SK-N-SH (cell line): Measurements from ENCODE around the gene TMC1. TPM values are rescaled to one million over a fixed set of nuclear protein-coding genes. Genes with fewer than 3 reads are reported as not detected.

Experiments used
- CTCF ChIA-PET: fragments of 300-600, 350-600 bp; formaldehyde crosslinking; extraction: SDS; loops from one replicate; lab custom pipeline; 2021; lab: Yijun Ruan, JAX
- POLR2A ChIA-PET: fragments of 350-600 bp; sonication (Branson Sonifier 250); formaldehyde crosslinking; extraction: SDS; loops from one replicate; lab custom pipeline; 2020; ENCODE audit warnings: antibody characterized with exemption, inconsistent platforms; lab: Yijun Ruan, JAX
- DNase-seq: peaks from one replicate; pipeline ENCODE4 v3.0.0; 2012
- H2AFZ ChIP-seq: fragments of 200-600 bp; sonication (generic); 2 replicates; pipeline ENCODE4 v1.8.1; 2016; ENCODE audit warnings: antibody characterized with exemption, mild to moderate bottlenecking, low read depth
- H3F3A ChIP-seq: fragments of 200-600 bp; sonication (generic); replicated peaks from 2 replicates; pipeline ENCODE3; 2016; ENCODE audit warnings: antibody characterized with exemption, mild to moderate bottlenecking; ENCODE audit not compliant: insufficient read depth
- H3K27ac ChIP-seq, 2 experiments: fragments of 200-500 bp in 1 of 2; fragments of 200-600 bp in 1 of 2; sonication (Bioruptor generic) in 1 of 2; sonication (generic), shearing (Covaris generic) in 1 of 2; 2 replicates each; pipeline versions ENCODE4 v1.5.1 to v1.6.1; 2014 to 2016; ENCODE audit warnings: low read depth in 2 of 2, inconsistent platforms in 1 of 2, low read length in 1 of 2, mild to moderate bottlenecking in 1 of 2, mixed read lengths in 1 of 2
- H3K27me3 ChIP-seq: fragments of 200-600 bp; sonication (generic), shearing (Covaris generic); 2 replicates; pipeline ENCODE4 v1.6.1; 2016; ENCODE audit warnings: mixed run types; ENCODE audit not compliant: insufficient read depth
- H3K36me3 ChIP-seq, 2 experiments: fragments of 200-500 bp in 1 of 2; fragments of 200-600 bp in 1 of 2; sonication (Bioruptor generic) in 1 of 2; sonication (generic) in 1 of 2; replicated peaks in 1 of 2; 2 replicates each; pipeline versions ENCODE3 to v1.5.1; 2014 to 2016; ENCODE audit warnings: low read length in 1 of 2, mild to moderate bottlenecking in 1 of 2; ENCODE audit not compliant: insufficient read depth in 2 of 2, control insufficient read depth in 1 of 2
- H3K4me1 ChIP-seq, 2 experiments: fragments of 200-500 bp in 1 of 2; fragments of 200-600 bp in 1 of 2; sonication (Bioruptor generic) in 1 of 2; sonication (generic), shearing (Covaris generic) in 1 of 2; 2 replicates each; pipeline versions ENCODE4 v1.5.1 to v1.6.1; 2014 to 2016; ENCODE audit warnings: low read depth in 1 of 2, low read length in 1 of 2, mixed run types in 1 of 2; ENCODE audit not compliant: insufficient read depth in 2 of 2, control insufficient read depth in 1 of 2
- H3K4me2 ChIP-seq: fragments of 200-600 bp; sonication (generic), shearing (Covaris generic); 2 replicates; pipeline ENCODE4 v1.6.1; 2017; ENCODE audit warnings: mixed run types
- H3K4me3 ChIP-seq, 2 experiments: fragments of 200-500 bp in 1 of 2; fragments of 200-600 bp in 1 of 2; sonication (Bioruptor generic) in 1 of 2; sonication (generic), shearing (Covaris generic) in 1 of 2; 2 replicates each; pipeline versions ENCODE4 v1.5.1 to v1.8.1; 2014 to 2016; ENCODE audit warnings: low read depth in 2 of 2, inconsistent platforms in 1 of 2, low read length in 1 of 2, mild to moderate bottlenecking in 1 of 2, mixed read lengths in 1 of 2, moderate library complexity in 1 of 2
- H3K79me2 ChIP-seq: fragments of 200-600 bp; sonication (generic); 2 replicates; pipeline ENCODE4 v1.8.1; 2017; ENCODE audit warnings: mild to moderate bottlenecking; ENCODE audit not compliant: insufficient read depth
- H3K9ac ChIP-seq: fragments of 200-600 bp; sonication (generic); 2 replicates; pipeline ENCODE4 v1.6.1; 2017; ENCODE audit warnings: mixed run types
- H3K9me2 ChIP-seq: fragments of 200-600 bp; sonication (generic); 2 replicates; pipeline ENCODE4 v1.6.1; 2017; ENCODE audit warnings: mixed run types
- H3K9me3 ChIP-seq: fragments of 200-600 bp; sonication (generic); 2 replicates; pipeline ENCODE4 v1.6.1; 2017; ENCODE audit warnings: mixed run types, mild to moderate bottlenecking, moderate library complexity
- H4K20me1 ChIP-seq: fragments of 200-600 bp; sonication (generic); 2 replicates; pipeline ENCODE4 v1.6.1; 2017; ENCODE audit warnings: mild to moderate bottlenecking, mixed run types; ENCODE audit not compliant: insufficient read depth
- CHD2 ChIP-seq: fragments of 150-350 bp; IDR thresholded peaks from 2 replicates; pipeline ENCODE4 v1.6.1; 2018; ENCODE audit warnings: low read length; ENCODE audit not compliant: partially characterized antibody
- ELF1 ChIP-seq: IDR thresholded peaks from 2 replicates; pipeline ENCODE4 v1.4.0; 2012
- EP300 ChIP-seq, 2 experiments: IDR thresholded peaks; 2 replicates each; pipeline versions ENCODE4 v1.4.0 to v1.6.1; 2012; ENCODE audit warnings: borderline replicate concordance in 1 of 2, low read depth in 1 of 2, low read length in 1 of 2
- EZH2phosphoT487 ChIP-seq: fragments of 200-600 bp; sonication (generic); IDR thresholded peaks from 2 replicates; pipeline ENCODE4 v1.6.1; 2017; ENCODE audit warnings: low read depth, mixed run types, mild to moderate bottlenecking, antibody characterized with exemption, moderate library complexity, borderline replicate concordance
- FOSL2 ChIP-seq: IDR thresholded peaks from 2 replicates; pipeline ENCODE4 v1.4.0; 2012; ENCODE audit warnings: low read depth, mild to moderate bottlenecking, moderate library complexity, borderline replicate concordance
- FOXJ3 ChIP-seq: sonication (generic); formaldehyde crosslinking; IDR thresholded peaks from 2 replicates; pipeline ENCODE4 v1.5.1; 2020; ENCODE audit warnings: mild to moderate bottlenecking, missing genetic modification reagents
- FOXM1 ChIP-seq: IDR thresholded peaks from 2 replicates; pipeline ENCODE4 v1.4.0; 2012; ENCODE audit warnings: low read depth, mild to moderate bottlenecking
- JUND ChIP-seq: IDR thresholded peaks from 2 replicates; pipeline ENCODE4 v1.4.0; 2012
- MEF2A ChIP-seq: IDR thresholded peaks from 2 replicates; pipeline ENCODE4 v1.4.0; 2012; ENCODE audit warnings: low read depth, borderline replicate concordance
- MXI1 ChIP-seq: IDR thresholded peaks from 2 replicates; pipeline ENCODE4 v1.6.1; 2012; ENCODE audit warnings: mild to moderate bottlenecking, low read depth, low read length, improper control_type of control experiment
- NFIC ChIP-seq: IDR thresholded peaks from 2 replicates; pipeline ENCODE4 v1.4.0; 2012; ENCODE audit warnings: borderline replicate concordance
- NRF1 ChIP-seq: IDR thresholded peaks from 2 replicates; pipeline ENCODE4 v1.6.1; 2012; ENCODE audit warnings: low read depth, mild to moderate bottlenecking, low read length
- POLR2AphosphoS5 ChIP-seq: IDR thresholded peaks from 2 replicates; pipeline ENCODE4 v1.6.1; 2012; ENCODE audit warnings: low read depth, low read length
- RCOR1 ChIP-seq: fragments of 150-350 bp; IDR thresholded peaks from 2 replicates; pipeline ENCODE4 v1.6.1; 2017; ENCODE audit warnings: antibody characterized with exemption, low read length
- RXRA ChIP-seq: IDR thresholded peaks from 2 replicates; pipeline ENCODE4 v1.4.0; 2012; ENCODE audit warnings: low read depth, mild to moderate bottlenecking, borderline replicate concordance
- SMC3 ChIP-seq: IDR thresholded peaks from 2 replicates; pipeline ENCODE4 v1.6.1; 2012; ENCODE audit warnings: low read depth, low read length, improper control_type of control experiment
- TAF1 ChIP-seq: IDR thresholded peaks from 2 replicates; pipeline ENCODE4 v1.6.1; 2012; ENCODE audit warnings: low read depth, mild to moderate bottlenecking, low read length, moderate library complexity, borderline replicate concordance
- TCF12 ChIP-seq: IDR thresholded peaks from 2 replicates; pipeline ENCODE4 v1.4.0; 2012
- YY1 ChIP-seq: IDR thresholded peaks from 2 replicates; pipeline ENCODE4 v1.4.0; 2012; ENCODE audit warnings: low read depth, mild to moderate bottlenecking
- WGBS: methylation state at CpG from one replicate; pipeline ENCODE4 v1.1.6; 2017; ENCODE audit warnings: low lambda C conversion rate; 5-methylcytosine and 5-hydroxymethylcytosine counted together
- polyA plus RNA-seq, 3 experiments: library from polyadenylated mRNA; depleted of rRNA; stranded (reverse); fragments of >200 nt; gene quantifications; 2 replicates each; pipeline ENCODE4 v1.2.3, GENCODE V29; 2012
- TF ChIP-seq, protein P1 (sequence below): fragments of 150-350 bp; IDR thresholded peaks from 2 replicates; pipeline ENCODE4 v1.6.1; 2016; ENCODE audit warnings: mild to moderate bottlenecking, low read depth, low read length
- TF ChIP-seq, protein P2 (sequence below): fragments of 200-600 bp; sonication (generic); IDR thresholded peaks from 2 replicates; pipeline ENCODE4 v1.6.1; 2017; ENCODE audit warnings: antibody characterized with exemption, mild to moderate bottlenecking, moderate library complexity
- TF ChIP-seq, protein P3 (sequence below): IDR thresholded peaks from 2 replicates; pipeline ENCODE4 v1.4.0; 2012; ENCODE audit warnings: low read depth, borderline replicate concordance

The TMC1 gene
- polyA plus RNA-seq, 1 of the 3 experiments (the other 2 are of a cell fraction): not detected

DNA sequence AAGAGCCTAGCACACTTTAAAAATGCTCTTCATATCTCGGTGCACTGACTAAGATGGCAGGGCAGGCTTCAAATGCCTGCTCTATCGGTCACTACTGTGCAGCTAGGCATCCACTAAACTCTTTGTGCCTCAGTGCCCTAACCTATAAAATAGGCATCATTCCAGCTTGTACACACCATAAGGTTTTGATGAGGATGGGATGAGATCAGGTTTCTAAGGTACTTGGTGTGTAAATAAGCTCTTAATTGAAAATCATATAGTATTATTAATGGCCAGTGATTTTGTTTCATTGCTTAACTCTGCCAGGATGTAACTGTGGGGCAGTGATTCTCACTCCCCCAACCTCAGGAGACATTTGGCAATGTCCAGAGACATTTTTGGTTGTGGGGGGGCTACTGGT lies 352.9 kb downstream of the TMC1 start:
- Histone ChIP-seq H3F3A (no peaks in the 10 kb centered on the region), H3K27me3 (peaks cover 15% of the 10 kb centered on the region; the same call in 1 of the 2 replicates), H3K9me3 (no peaks in the 10 kb centered on the region), H3K36me3 (no peaks in the 10 kb centered on the region), H3K4me3 (no peak overlapping the region), H3K27ac (no peak overlapping the region), H3K9me2 (no peaks in the 10 kb centered on the region), H3K79me2 (no peaks in the 10 kb centered on the region), H2AFZ (no peak overlapping the region), H4K20me1 (no peaks in the 10 kb centered on the region), H3K4me1 (no peaks in the 10 kb centered on the region), H3K4me2 (no peak overlapping the region), H3K9ac (no peak overlapping the region)
- no peak for DNase-seq
- WGBS: 36% methylated on average over 2 of the region's 2 CpGs
- TF ChIP-seq JUND (no peak), RCOR1 (no peak), ELF1 (no peak), TCF12 (no peak), FOXM1 (no peak), EZH2phosphoT487 (no peak), POLR2AphosphoS5 (no peak), RXRA (no peak), SMC3 (no peak), TAF1 (no peak)
- TF ChIP-seq, protein P1, sequence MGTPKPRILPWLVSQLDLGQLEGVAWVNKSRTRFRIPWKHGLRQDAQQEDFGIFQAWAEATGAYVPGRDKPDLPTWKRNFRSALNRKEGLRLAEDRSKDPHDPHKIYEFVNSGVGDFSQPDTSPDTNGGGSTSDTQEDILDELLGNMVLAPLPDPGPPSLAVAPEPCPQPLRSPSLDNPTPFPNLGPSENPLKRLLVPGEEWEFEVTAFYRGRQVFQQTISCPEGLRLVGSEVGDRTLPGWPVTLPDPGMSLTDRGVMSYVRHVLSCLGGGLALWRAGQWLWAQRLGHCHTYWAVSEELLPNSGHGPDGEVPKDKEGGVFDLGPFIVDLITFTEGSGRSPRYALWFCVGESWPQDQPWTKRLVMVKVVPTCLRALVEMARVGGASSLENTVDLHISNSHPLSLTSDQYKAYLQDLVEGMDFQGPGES: no peak
- TF ChIP-seq, protein P2, sequence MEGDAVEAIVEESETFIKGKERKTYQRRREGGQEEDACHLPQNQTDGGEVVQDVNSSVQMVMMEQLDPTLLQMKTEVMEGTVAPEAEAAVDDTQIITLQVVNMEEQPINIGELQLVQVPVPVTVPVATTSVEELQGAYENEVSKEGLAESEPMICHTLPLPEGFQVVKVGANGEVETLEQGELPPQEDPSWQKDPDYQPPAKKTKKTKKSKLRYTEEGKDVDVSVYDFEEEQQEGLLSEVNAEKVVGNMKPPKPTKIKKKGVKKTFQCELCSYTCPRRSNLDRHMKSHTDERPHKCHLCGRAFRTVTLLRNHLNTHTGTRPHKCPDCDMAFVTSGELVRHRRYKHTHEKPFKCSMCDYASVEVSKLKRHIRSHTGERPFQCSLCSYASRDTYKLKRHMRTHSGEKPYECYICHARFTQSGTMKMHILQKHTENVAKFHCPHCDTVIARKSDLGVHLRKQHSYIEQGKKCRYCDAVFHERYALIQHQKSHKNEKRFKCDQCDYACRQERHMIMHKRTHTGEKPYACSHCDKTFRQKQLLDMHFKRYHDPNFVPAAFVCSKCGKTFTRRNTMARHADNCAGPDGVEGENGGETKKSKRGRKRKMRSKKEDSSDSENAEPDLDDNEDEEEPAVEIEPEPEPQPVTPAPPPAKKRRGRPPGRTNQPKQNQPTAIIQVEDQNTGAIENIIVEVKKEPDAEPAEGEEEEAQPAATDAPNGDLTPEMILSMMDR: no peak
- CTCF ChIA-PET: interaction anchor here (1.5 kb wide), 1 partner anchor 8 kb away, joined by 5 read pairs; no protein-coding TSS in a partner anchor
- POLR2A ChIA-PET: no interaction called here

DNA sequence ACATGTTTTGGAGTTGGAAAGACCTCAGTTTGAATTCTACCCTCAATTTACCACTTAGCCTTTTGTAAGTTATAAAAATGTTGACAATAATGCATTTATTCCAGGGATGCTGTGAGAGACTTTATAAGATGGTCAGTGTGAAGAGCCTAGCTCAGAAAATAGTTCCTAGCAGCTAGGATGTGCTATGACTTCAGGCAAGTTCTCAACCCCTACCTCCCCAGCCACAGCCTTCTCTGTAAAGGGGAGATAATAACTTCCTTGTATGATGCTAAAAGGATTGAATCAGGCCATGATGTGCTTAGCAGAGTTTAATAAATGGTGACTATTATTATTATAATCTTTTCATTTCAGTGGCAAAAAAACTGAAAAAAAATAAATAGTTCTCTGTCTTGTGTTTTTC lies 353.8 kb downstream of the TMC1 start:
- H3K79me2 ChIP-seq: no peaks in the 10 kb centered on the region
- no peaks in the 10 kb centered on the region for H4K20me1 ChIP-seq
- H3K4me3 ChIP-seq: no peak overlapping the region
- no peak for DNase-seq
- no peak overlapping the region for H3K4me2 ChIP-seq
- no peak overlapping the region for H3K9ac ChIP-seq
- H3K9me2 ChIP-seq: no peaks in the 10 kb centered on the region
- POLR2A ChIA-PET: no interaction called here
- no peaks in the 10 kb centered on the region for H3K9me3 ChIP-seq
- H3K27ac ChIP-seq: no peak overlapping the region
- peaks cover 8% of the 10 kb centered on the region; the same call in 1 of the 2 replicates for H3K27me3 ChIP-seq
- no peaks in the 10 kb centered on the region for H3F3A ChIP-seq
- H2AFZ ChIP-seq: no peak overlapping the region
- CTCF ChIA-PET: no interaction called here
- H3K36me3 ChIP-seq: no peaks in the 10 kb centered on the region
- no peaks in the 10 kb centered on the region for H3K4me1 ChIP-seq
- TF ChIP-seq MEF2A (no peak), POLR2AphosphoS5 (no peak), RXRA (no peak), YY1 (no peak), TCF12 (no peak), NFIC (no peak), CHD2 (no peak), FOSL2 (no peak), EP300 (IDR thresholded peaks at IDR 0.05; ENCODE audit: borderline replicate concordance in 1 of 2, low read depth in 1 of 2, low read length in 1 of 2) (no peak), MXI1 (no peak), ELF1 (no peak), NRF1 (no peak), SMC3 (no peak), JUND (no peak), FOXJ3 (CRISPR knock-in tag) (no peak), FOXM1 (no peak)
- TF ChIP-seq, protein P3, sequence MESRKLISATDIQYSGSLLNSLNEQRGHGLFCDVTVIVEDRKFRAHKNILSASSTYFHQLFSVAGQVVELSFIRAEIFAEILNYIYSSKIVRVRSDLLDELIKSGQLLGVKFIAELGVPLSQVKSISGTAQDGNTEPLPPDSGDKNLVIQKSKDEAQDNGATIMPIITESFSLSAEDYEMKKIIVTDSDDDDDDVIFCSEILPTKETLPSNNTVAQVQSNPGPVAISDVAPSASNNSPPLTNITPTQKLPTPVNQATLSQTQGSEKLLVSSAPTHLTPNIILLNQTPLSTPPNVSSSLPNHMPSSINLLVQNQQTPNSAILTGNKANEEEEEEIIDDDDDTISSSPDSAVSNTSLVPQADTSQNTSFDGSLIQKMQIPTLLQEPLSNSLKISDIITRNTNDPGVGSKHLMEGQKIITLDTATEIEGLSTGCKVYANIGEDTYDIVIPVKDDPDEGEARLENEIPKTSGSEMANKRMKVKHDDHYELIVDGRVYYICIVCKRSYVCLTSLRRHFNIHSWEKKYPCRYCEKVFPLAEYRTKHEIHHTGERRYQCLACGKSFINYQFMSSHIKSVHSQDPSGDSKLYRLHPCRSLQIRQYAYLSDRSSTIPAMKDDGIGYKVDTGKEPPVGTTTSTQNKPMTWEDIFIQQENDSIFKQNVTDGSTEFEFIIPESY: no peak
- TF ChIP-seq, protein P1: no peak
- TF ChIP-seq, all 33 proteins: peak for 0
